ENCODE measurements around the gene IFITM1. TPM values are rescaled to one million over a fixed set of nuclear protein-coding genes. Genes with fewer than 3 reads are reported as not detected.

The IFITM1 gene
- total RNA-seq, 1 donor from 2014 or later, result 379 TPM

DNA sequence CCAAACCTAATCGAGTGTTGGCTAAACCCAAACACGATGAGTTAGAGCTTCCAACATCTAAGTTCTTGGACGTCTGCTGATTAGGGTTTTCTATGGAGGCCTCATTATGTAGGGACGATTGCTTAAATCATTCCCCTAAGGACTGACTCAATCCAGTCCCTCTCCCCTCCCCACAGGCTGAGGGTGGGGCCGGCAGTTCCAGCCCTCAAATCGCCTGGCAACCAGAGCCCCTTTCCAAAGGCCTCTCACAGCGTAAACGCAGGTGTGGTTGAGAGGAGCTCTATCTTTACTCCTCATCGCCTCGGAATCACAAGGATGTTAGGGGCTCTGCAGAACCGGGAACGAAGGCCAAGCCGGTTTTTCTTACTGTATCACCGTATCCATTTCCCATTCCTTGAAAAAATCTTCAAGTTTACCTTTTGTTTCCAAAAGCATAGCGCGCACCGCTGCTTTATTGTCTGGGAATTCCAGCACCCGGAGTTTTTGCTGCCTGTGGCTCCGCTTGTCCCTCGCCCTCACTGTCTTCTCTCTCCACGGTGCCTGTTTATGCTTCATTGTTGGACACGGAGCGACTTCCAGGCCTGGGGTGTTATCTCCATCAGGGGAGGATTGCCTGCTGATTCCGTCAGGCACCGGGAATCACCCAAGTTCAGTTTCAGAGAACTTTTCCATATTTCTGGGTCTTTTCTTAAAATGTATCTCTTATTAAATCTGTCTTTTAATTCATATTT lies 20.6 kb downstream of the IFITM1 start:
- no peak overlapping the region for H3K4me3 ChIP-seq
- peak overlapping the region; percentile 90 for H3K27ac ChIP-seq
- DNase-seq (ENCODE audit: extremely low spot score in 2 of 2), result peak in 1 of 2 donors; percentile 94
- H3K9me3 ChIP-seq, result no peaks in the 10 kb centered on the region
- H3K4me1 ChIP-seq, result peaks cover 38% of the 10 kb centered on the region
- intact Hi-C loops (cut with DNase I), result no loop called here
- no peaks in the 10 kb centered on the region for H3K27me3 ChIP-seq
- TF ChIP-seq POLR2AphosphoS5 (IDR thresholded peaks at IDR 0.05; ENCODE audit: insufficient read depth in 1 of 2, low read depth in 1 of 2) (peak in 1 of 2 donors; percentile 63), POLR2A (IDR thresholded peaks at IDR 0.05) (peak in 1 of 2 donors; percentile 28)
- TF ChIP-seq, protein P1, sequence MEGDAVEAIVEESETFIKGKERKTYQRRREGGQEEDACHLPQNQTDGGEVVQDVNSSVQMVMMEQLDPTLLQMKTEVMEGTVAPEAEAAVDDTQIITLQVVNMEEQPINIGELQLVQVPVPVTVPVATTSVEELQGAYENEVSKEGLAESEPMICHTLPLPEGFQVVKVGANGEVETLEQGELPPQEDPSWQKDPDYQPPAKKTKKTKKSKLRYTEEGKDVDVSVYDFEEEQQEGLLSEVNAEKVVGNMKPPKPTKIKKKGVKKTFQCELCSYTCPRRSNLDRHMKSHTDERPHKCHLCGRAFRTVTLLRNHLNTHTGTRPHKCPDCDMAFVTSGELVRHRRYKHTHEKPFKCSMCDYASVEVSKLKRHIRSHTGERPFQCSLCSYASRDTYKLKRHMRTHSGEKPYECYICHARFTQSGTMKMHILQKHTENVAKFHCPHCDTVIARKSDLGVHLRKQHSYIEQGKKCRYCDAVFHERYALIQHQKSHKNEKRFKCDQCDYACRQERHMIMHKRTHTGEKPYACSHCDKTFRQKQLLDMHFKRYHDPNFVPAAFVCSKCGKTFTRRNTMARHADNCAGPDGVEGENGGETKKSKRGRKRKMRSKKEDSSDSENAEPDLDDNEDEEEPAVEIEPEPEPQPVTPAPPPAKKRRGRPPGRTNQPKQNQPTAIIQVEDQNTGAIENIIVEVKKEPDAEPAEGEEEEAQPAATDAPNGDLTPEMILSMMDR (IDR thresholded peaks at IDR 0.05), result no peak
- no peaks in the 10 kb centered on the region for H3K36me3 ChIP-seq

DNA sequence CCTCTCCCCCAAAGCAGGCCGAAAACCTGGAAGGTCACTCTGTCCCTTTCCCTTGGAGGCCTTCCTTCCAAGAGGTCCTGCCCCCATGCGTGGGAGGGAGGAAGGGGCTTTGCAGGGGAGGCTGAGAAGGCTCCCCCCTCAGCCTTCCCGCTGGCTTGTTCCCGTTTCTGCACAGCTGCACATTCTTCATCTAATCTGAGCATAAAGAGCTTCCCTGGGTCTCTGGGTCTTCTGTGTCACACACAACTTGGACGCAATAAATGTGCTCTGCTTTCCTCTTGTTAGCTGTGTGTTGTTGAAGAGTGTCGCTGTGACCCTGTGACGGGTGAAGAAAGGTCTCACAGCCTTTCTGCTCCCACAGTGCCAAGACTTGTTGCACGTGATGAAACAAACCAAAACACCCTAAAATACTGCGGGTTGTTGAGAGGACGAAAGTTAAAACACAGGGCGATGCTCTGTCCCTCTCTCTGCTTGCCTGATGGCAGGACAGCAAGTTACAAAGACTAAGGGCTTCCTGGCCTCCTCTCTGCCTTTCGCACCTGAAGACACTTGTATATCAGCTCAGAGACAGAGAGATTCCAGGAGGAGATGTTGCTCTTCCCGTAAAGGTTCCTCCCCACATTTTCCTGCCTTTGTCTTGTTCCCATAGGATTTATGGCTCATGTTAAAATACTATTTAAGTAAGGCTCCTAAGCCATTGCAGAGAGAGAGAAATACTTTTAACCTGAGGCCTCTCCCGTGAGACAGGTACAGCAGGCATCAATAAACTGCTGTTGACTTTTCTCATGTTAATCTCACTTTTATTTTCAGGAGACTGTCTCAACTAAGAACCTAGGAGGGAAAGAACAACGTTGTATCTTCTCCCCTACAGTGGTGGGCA lies 22.2 kb downstream of the IFITM1 start:
- H3K27me3 ChIP-seq, result no peaks in the 10 kb centered on the region
- H3K4me1 ChIP-seq, result peaks cover 38% of the 10 kb centered on the region
- no peak overlapping the region for H3K4me3 ChIP-seq
- TF ChIP-seq, protein P1 (IDR thresholded peaks at IDR 0.05), result no peak
- peak; percentile 48 to 70 for TF ChIP-seq POLR2AphosphoS5 (IDR thresholded peaks at IDR 0.05; ENCODE audit: insufficient read depth in 1 of 2, low read depth in 1 of 2)
- no peak for TF ChIP-seq POLR2A (IDR thresholded peaks at IDR 0.05)
- no peaks in the 10 kb centered on the region for H3K36me3 ChIP-seq
- DNase-seq (ENCODE audit: extremely low spot score in 2 of 2), result no peak
- intact Hi-C loops (cut with DNase I), result no loop called here
- H3K9me3 ChIP-seq, result no peaks in the 10 kb centered on the region
- H3K27ac ChIP-seq, result peak overlapping the region; percentile 90

DNA sequence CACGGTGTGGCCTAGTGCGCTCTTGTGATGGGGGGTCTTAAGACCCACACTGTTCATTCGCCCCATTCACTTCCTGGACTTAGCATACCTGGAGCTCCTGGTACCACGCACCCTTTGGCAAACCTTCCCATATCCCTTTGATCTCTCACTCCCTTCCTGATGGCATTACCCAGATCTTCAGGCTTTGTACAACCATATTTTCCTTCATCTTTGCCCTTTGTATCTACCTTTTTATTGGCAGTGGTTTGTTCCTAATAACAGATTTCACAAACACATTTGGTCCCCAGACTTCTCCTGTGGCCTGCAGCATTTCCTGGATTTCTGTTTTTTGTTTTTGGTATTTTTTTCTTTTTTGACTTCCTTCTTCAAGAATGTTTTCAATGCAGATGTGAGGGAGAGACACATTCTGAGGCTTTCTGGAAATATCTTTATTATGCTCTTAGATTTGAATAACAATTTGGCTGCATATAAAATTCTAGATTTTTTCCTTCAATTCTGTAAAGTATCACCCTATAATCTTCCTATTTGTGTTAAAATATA lies 22.9 kb downstream of the IFITM1 start:
- no peaks in the 10 kb centered on the region for H3K9me3 ChIP-seq
- intact Hi-C loops (cut with DNase I), result no loop called here
- H3K36me3 ChIP-seq, result no peaks in the 10 kb centered on the region
- peak overlapping the region; percentile 90 for H3K27ac ChIP-seq
- DNase-seq (ENCODE audit: extremely low spot score in 2 of 2), result no peak
- peaks cover 38% of the 10 kb centered on the region for H3K4me1 ChIP-seq
- no peak overlapping the region for H3K4me3 ChIP-seq
- no peaks in the 10 kb centered on the region for H3K27me3 ChIP-seq
- TF ChIP-seq, protein P1 (IDR thresholded peaks at IDR 0.05), result no peak
- no peak for TF ChIP-seq POLR2A (IDR thresholded peaks at IDR 0.05)
- TF ChIP-seq POLR2AphosphoS5 (IDR thresholded peaks at IDR 0.05; ENCODE audit: insufficient read depth in 1 of 2, low read depth in 1 of 2), result no peak

DNA sequence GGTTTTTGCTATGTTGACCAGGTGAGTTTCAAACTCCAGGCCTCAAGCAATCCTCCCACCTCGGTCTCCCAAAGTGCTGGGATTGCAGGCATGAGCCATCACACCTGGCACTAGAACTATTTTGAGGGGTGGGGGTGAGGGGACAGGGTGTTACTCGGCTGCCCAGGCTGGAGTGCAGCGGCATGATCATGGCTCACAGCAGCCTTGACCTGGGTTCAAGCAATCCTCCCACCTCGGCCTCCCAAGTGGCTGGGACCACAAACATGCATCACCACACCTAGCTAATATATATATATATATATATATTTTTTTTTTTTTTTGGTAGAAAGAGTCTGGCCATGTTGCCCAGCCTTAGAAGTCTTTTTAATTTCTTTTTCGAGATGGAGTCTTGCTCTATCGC lies 23.9 kb downstream of the IFITM1 start:
- Histone ChIP-seq H3K4me3 (no peak overlapping the region), H3K9me3 (no peaks in the 10 kb centered on the region), H3K27me3 (no peaks in the 10 kb centered on the region), H3K27ac (peak overlapping the region; percentile 90), H3K4me1 (peaks cover 46% of the 10 kb centered on the region), H3K36me3 (no peaks in the 10 kb centered on the region)
- TF ChIP-seq POLR2A (IDR thresholded peaks at IDR 0.05) (no peak), POLR2AphosphoS5 (IDR thresholded peaks at IDR 0.05; ENCODE audit: insufficient read depth in 1 of 2, low read depth in 1 of 2) (no peak)
- TF ChIP-seq, protein P1 (IDR thresholded peaks at IDR 0.05), result no peak
- intact Hi-C loops (cut with DNase I), result no loop called here
- DNase-seq (ENCODE audit: extremely low spot score in 2 of 2), result no peak

All from vagina (tissue), 2 donors.